ENCODE results near the gene ITPK1.

DNA sequence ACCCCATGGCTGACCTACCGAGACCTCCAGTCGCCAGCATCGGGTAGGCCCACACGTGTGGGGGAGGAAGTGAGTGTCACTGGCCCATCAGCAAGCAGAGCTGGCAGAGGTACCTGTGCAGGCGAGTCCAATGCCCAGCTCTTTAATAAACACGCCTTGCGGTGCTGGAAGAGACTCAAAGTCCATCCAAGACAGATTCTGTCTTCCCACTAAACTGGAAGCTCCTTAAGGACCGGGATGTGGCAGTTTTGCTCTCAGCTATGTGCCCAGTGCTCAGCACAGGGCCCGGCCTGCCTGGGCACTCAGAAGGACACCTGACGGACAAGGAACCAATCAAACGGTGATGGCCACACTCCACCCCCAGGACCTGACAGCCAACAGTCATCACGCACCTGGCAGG is 65.0 kb downstream of the ITPK1 start:
- TF ChIP-seq, protein P1, sequence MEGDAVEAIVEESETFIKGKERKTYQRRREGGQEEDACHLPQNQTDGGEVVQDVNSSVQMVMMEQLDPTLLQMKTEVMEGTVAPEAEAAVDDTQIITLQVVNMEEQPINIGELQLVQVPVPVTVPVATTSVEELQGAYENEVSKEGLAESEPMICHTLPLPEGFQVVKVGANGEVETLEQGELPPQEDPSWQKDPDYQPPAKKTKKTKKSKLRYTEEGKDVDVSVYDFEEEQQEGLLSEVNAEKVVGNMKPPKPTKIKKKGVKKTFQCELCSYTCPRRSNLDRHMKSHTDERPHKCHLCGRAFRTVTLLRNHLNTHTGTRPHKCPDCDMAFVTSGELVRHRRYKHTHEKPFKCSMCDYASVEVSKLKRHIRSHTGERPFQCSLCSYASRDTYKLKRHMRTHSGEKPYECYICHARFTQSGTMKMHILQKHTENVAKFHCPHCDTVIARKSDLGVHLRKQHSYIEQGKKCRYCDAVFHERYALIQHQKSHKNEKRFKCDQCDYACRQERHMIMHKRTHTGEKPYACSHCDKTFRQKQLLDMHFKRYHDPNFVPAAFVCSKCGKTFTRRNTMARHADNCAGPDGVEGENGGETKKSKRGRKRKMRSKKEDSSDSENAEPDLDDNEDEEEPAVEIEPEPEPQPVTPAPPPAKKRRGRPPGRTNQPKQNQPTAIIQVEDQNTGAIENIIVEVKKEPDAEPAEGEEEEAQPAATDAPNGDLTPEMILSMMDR (IDR thresholded peaks at IDR 0.05), result no peak
- TF ChIP-seq POLR2AphosphoS5 (IDR thresholded peaks at IDR 0.05), result no peak
- no peak for TF ChIP-seq POLR2A (IDR thresholded peaks at IDR 0.05)

Data from prostate gland (tissue), 2 donors.